Glomerular visceral epithelial cell (primary cell): Measurements from ENCODE around the gene RIPOR3.

ENCODE experiments used
- DNase-seq: peaks from one replicate; pipeline ENCODE4 v3.0.0-alpha.2; 2016; ENCODE audit errors: extremely low spot score

The RIPOR3 gene, protein sequence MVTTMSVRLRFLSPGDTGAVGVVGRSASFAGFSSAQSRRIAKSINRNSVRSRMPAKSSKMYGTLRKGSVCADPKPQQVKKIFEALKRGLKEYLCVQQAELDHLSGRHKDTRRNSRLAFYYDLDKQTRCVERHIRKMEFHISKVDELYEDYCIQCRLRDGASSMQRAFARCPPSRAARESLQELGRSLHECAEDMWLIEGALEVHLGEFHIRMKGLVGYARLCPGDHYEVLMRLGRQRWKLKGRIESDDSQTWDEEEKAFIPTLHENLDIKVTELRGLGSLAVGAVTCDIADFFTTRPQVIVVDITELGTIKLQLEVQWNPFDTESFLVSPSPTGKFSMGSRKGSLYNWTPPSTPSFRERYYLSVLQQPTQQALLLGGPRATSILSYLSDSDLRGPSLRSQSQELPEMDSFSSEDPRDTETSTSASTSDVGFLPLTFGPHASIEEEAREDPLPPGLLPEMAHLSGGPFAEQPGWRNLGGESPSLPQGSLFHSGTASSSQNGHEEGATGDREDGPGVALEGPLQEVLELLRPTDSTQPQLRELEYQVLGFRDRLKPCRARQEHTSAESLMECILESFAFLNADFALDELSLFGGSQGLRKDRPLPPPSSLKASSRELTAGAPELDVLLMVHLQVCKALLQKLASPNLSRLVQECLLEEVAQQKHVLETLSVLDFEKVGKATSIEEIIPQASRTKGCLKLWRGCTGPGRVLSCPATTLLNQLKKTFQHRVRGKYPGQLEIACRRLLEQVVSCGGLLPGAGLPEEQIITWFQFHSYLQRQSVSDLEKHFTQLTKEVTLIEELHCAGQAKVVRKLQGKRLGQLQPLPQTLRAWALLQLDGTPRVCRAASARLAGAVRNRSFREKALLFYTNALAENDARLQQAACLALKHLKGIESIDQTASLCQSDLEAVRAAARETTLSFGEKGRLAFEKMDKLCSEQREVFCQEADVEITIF

DNA sequence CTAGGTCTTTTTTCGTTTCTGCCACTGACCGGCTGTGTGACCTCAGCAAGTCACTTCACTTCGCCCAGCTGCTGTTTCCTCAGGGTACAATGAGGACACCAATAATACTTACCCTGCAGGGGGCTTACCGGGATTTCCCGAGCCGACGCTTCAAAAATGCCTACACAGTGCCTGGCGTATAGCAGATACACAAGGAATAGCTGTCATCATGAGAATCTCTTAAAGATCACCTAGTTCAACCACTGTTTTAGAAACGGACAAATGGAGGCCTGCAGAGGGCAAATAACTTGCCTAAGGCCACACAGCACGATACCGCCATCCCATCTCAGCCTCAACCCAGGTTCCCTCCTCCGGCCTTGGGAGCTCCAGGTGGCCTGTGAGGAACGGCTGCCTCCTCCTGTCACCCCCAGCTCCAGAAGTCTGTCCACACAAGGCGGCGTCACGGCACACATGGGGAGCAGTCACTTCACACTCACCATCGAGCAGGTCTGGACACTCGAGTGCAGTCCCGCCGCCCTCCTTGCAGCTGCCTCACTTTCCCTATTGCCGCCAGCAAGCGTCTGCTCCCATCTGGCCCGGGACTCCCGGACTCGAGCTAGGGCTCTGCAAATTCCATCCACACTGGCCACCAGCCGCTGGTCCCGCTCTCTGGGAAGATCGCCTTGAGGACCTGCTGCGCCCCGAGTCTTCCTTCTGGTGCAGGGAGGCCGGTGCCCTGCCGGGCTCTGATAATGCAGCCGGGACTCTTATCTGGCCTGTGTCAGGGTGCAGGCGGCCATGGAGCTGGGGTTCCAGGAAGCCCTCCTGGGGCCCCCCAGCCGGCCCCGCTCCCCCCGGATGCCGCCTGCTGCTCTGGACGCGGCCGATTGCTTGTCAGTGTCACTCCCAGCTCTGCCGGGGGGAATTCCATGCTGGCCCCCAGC is at the start of gene RIPOR3:
RIPOR3 (minus strand) TSS at position 893 of the 923 bp plus-strand sequence; CDS start at position 479, 414 bp downstream.
- DNase-seq, result no peak

DNA sequence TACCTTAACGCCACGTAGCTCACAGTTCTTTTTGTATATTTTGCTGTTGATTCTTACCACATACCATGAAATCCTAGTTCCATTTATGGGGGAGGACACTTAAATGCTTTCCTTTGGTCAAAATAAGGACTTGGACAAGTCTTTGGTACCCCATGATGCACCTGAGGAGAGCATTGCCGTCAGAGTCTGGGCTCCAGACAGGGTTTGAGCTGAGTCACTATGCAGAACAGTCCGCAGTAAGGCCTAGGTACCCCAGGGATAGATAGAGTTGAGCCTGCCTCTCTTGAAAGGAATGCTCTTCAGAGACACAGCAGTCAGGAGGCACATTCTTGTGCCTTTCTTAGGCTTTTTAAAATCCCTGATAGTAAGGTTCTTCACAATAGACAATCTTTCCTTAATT is 46.0 kb upstream of the RIPOR3 start:
- peak; percentile 45 for DNase-seq

DNA sequence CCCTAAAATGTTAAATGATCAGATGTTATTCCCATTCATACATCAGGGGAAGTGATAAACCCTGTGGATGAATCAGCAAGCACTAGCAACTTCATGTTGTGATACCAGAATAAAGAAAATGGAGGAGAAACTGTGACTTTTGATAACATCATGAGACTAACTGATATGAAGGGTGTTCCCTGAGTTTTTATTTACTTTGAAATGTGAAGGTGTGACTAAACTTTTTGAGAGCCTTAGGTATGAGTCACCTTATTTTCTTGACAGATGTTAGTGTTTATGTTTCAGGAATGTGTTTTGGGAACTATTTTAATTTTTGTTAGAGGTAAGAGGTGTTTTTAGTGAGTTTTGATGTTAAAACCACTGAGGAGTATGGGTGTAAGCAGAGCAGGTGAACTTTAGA is 44.5 kb upstream of the RIPOR3 start:
- no peak for DNase-seq

DNA sequence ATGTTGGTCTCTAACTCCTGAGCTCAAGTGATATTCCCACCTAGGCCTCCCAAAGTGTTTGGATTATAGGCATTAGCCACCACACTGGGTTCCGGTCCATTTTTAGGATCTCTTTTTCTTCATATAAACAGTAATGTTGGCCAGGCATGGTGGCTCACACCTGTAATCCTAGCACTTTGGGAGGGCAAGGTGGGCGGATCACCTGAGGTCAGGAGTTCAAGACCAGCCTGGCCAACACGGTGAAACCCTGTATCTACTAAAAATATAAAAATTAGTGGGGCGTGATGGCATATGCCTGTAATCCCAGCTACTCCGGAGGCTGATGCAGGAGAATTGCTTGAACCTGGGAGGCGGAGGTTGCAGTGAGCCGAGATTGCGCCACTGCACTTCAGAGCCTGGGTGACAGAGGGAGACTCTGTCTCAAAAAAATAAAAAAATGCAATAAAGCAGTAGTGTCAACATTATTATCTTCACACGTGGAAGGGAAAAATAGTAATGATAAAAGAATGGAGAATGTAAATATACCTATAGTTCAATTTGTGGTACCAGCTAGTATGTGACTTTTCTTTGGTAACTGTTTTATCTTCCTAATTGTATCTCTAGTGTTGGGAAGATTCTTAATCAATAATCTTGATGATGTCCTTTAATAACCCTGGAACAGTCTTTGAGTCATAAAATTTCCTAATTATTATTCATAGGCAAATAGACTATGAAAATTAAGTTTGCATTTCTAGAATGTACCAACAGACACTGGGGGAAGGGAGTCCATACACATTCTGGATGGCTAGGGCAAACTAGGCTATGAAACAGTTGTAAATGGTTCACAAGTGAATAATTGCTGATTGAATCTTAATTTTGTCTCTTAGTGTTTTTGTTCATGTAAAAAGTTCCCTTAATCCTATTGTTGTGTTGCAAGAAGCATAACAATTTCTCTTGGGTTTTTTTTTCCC is 43.7 kb upstream of the RIPOR3 start:
- DNase-seq, result no peak

DNA sequence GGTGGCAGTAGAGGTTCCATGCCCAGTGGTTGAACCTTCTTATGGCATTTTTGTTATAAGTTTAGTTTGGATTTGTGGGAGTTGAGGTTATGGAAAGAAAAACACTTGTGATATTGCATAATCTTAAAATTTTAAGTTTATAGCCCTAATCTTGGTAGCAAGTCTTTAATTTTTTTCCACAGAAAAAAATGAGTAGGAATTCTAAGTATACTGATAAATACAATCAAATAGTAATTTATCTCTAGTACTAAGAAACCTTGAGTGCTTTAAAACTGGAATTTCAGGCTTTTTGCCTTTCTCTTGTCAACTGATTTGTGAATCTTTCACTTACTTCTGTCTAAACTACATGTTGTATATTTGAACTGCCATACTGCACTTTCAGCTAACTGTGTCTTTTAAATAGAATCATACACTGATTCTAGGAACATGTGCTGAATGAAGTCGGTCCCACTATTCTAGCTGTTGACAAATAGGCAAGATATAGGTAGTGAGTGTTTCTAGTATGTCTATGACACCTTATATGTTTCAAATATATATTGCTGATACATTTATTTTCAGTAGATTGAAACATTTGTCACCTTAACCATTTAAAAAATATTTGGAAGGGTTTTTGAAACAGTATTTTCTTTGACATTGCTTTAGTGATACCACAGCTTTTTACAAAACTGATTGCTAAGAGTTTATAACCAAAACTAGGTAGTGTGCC is 42.5 kb upstream of the RIPOR3 start:
- no peak for DNase-seq

DNA sequence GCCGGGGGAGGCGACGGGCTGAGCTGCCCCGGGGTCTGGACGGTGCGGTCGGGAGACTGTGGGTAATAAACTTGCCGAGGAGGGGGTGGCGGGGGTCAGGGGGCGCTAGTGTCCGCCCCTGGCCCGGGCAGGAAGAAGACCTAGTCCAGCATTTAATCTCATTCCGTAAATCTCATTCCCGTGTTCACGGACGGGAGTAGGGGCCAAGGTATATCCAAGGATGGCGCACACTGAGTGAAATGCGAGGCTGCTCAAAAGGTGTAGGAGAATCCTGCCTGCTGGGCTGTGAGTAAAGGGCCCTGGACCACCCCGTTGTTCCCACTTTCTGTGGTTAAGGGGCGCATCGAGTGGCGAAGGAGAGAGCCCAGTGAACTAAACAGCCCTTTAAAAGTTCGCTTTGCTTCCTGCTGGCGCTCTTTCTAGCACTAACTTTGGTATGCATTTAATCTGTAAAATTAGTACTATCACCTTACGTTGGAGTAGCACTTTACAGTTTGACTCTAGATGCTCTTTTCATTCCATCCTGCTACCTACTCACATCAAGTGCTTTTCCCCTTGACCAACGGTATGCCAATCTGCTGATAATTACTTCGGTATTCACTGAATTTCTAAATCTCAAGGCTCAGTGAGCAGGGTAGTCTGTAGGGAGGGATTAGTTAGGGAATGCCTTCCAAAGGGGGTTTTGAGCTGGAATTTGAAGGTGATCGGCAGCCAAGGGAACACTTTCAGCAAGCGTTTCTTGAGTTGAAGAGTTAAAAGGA is 40.8 kb upstream of the RIPOR3 start:
- DNase-seq, result peak; percentile 60

DNA sequence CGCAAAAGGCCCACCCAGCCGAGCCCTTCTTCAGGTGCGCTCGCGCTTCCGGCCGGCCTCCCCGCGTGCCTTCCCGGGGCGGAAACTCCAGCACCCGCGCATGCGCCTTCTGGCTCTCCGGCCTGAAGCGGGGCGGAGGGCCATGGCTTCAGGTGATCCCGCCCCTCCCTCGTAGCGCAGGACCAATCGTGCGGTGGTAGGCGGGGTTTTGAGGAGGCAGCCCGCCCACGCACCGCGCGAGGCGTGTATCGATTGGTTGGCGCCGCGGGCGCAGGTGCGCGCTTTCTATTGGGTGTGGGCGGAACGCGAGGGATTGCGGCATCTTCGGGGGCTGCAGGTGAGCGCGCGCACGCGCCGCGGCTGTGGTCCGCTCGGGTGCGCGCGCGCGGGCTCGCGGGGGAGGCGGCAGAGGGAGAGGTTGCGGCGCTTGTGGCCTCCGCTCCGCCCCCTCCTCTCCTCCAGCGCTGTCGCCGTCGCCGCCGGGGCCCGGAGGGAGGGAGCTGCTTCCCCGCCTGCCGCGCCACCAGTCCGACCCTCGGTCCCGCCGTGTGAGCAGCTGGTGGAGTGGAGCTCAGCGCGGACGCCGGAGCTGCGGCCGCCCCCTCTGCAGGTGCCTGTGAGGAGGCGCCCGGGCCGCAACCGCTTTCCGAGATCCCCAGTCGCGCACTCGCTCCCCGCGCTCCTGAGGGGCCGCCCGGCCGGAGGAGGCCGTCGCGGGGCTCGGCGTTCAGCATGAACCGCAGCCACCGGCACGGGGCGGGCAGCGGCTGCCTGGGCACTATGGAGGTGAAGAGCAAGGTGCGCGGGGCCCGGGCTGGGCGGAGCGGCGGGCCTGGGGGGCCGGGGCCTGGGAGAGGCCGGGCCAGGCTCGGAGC is 40.0 kb upstream of the RIPOR3 start, which contains the start of gene PARD6B:
PARD6B (plus strand) TSS at position 526 of the 875 bp plus-strand sequence; CDS start at position 733, 207 bp downstream.
- peak; percentile 100 for DNase-seq

- DNase-seq, result no peak
These were observed 39.4 kb upstream of the RIPOR3 start for GRCh38 chr20:50730765-50731054.

- peak; percentile 53 for DNase-seq
These were observed 38.8 kb upstream of the RIPOR3 start for GRCh38 chr20:50729901-50730764.

DNA sequence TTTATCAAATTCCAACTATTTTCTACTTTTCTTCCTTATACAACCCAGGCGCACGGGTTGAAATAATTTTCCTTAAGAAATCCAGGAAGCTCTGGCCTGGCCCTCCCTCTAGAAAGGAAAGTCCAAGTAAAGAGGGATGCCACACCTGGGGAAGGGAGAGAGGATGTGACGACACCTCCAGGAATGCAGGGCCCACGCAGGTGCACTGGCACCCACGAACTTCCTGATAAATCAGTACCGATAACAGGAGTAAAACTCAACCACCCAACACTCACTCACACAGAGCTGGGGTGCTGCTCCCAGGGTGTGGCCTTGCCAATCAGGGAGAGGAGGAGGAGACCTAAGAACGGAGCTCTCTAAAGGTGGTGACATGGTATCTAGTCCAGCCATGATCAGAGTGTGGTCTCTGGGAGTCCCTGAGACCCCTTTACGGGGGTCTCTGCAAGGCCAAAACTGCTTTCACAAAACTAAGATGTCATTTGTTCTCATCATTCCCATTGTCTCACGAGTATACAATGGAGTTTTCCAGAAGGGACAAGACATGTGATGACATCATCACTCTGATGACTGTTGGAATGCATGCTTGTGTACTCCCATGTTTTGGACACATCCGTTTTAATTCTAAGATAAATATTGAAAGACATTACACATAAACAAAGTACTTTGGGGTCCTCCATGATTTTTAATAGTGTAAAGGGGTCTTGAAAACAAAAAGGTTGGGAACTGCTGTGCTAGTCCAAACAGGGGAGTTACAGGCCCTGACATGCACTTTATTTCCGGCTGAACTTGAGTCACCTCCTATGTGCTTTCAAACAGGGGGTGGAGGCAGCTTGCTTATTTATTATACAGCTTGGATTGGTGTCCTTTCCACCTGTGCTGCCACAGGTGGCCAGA is 37.9 kb upstream of the RIPOR3 start:
- peak; percentile 58 for DNase-seq

- no peak for DNase-seq
These were observed 37.2 kb upstream of the RIPOR3 start for GRCh38 chr20:50728486-50728980.

GRCh38 chr20:50727792-50728485 is 36.6 kb upstream of the RIPOR3 start:
- DNase-seq, result peak; percentile 89

GRCh38 chr20:50726955-50727791 is 35.8 kb upstream of the RIPOR3 start:
- DNase-seq, result no peak

DNA sequence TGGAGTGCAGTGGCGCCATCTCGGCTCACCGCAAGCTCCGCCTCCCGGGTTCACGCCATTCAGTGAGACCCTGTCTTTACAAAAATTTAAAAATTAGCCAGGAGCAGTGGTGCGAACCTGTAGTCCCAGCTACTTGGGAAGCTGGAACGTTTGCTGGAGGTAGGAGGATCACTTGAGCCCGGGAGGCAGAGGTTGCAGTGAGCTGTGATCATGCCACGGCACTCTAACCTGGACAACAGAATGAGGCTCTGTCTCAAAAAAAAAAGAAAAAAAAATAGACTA is 34.3 kb upstream of the RIPOR3 start:
- no peak for DNase-seq
